Right lung (tissue), 5 donors: ENCODE results near the gene MTCL1. TPM values are rescaled to one million over a fixed set of nuclear protein-coding genes. Genes with fewer than 3 reads are reported as not detected.

Experiments
- DNase-seq, 2 donors: peaks; one replicate each; pipeline ENCODE4 v3.0.0-alpha.2; 2013
- polyA plus RNA-seq, 5 donors: library from polyadenylated mRNA; unstranded; fragments of 120-200 nt; gene quantifications; one replicate each; pipeline versions ENCODE4 v1.2.1 to v1.2.3, GENCODE V29; 2013; ENCODE audit warnings: inconsistent platforms in 1 of 5, low replicate concordance in 1 of 5; ENCODE audit not compliant: insufficient read length in 5 of 5, insufficient read depth in 1 of 5

Gene MTCL1
- polyA plus RNA-seq, 5 donors, result 7.1 to 16.7 (median 9.3) TPM

- DNase-seq, result no peak
Observed at GRCh38 chr18:8860845-8861642, 155.7 kb downstream of the MTCL1 start.

DNA sequence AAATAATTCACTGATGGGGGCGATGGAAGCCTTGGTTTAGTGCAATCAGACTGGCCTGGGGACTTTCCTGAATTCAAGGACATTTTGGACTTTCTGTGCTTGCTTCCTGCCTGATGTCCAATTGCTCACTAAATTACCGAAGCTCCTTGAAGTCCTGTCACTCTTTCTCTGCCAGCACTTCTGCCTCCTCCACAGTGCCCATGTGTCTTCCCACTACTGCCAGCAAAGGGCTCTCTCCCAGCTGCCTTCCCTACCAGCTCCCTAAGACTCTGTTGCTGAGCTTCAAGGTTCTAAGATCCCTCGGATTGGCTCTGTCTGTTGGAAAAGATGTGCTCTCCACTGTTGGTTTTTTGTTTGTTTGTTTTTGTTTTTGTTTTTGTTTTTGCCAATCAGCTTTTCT is 158.1 kb downstream of the MTCL1 start:
- no peak for DNase-seq

- DNase-seq, result no peak
Observed at GRCh38 chr18:8865934-8866333, 160.6 kb downstream of the MTCL1 start.

GRCh38 chr18:8866679-8867078 is 161.3 kb downstream of the MTCL1 start:
- no peak for DNase-seq

GRCh38 chr18:8868276-8868675 is 162.9 kb downstream of the MTCL1 start:
- DNase-seq, result no peak

DNA sequence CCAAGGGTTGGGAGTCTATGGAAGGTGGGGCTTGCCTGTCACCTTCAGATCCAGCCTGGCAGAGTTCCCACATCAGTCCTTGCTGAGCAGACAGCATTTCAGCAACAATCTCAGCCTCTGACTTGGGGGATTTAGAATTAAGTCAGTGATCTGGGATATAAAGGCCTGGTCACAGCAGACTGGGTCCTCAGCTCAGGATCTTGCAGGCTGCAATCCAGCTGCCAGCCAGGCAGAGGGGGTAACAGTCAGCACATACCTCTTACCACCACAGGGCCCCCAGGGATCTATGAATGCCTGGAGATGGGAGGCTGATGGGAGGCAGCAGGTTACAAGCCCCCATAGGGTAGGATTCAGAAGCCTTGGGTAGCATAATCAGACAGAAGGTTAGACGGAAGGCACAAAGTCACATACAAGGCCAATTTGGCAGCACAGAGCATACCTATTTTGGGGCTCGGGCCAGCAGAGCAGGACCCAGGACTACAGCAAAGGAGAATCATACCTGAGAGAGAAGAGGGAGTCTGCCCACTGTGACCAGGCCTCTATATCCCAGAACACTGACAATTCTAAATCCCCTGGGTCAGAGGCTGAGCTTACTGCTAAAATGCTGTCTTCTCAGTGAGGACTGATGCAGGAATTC is 163.5 kb downstream of the MTCL1 start:
- no peak for DNase-seq

- DNase-seq, result no peak
Observed at GRCh38 chr18:8869696-8870095, 164.3 kb downstream of the MTCL1 start.

DNA sequence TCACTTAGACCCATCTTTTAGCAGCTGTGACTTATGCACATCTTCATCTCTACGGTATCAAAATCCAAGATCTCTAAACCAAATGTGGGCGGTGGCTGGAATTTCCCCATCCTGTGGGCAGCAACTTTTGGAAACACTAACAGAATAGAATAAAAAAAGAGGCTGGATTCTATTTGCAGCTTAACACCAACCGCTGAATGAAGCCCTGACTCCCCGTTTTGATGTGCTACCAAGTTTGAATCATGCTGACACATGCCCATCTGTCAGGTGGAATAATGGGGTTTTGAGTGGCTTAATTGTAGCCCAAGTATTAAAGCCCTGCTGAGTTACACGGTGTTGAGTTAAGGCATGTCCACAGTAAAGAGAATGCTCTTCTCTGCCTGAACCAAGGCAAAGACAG is 165.2 kb downstream of the MTCL1 start:
- no peak for DNase-seq

GRCh38 chr18:8871489-8871888 is 166.1 kb downstream of the MTCL1 start:
- DNase-seq, result no peak

GRCh38 chr18:8874872-8875271 is 169.5 kb downstream of the MTCL1 start:
- DNase-seq, result no peak

- DNase-seq, result no peak
Observed at GRCh38 chr18:8876887-8877286, 171.5 kb downstream of the MTCL1 start.

DNA sequence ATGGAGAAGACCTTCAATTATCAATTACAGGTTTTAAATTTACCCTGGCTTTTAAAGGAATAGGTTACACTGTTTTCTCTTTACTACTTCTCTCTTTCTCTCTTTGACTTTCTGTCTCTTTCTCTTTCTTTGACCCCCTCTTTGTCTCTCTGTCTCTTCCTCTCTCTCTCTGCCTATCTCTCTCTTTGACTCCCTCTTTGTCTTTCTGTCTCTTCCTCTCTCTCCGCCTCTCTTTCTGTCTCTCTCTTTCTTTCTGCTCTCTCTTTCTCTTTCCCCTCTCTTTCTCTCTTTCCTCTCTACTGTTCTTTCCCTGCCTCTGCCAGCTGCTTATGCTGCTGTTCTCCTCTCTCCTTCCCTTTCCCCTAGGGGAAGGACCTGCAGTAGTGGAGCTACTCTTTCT is 175.7 kb downstream of the MTCL1 start:
- no peak for DNase-seq

Other genes starting within 250 kb of the MTCL1 start
- gene RAB12, start 96.1 kb upstream of the MTCL1 start, polyA plus RNA-seq, result 10 to 100 TPM; 41.6 to 55.6 (median 47.0) TPM